H1 (cell line): ENCODE data around the gene CCDC182.

Experiments used
- CEBPB ChIP-seq: IDR thresholded peaks from 2 replicates; pipeline ENCODE4 v1.6.1; 2012; ENCODE audit warnings: low read depth, low read length
- CTCF ChIP-seq, 3 experiments: IDR thresholded peaks; 1 replicate in 2 of 3; 2 replicates in 1 of 3; pipeline versions ENCODE4 v1.5.1 to v1.6.1; 2011; ENCODE audit warnings: low read length in 3 of 3, mild to moderate bottlenecking in 3 of 3, inconsistent platforms in 2 of 3, low read depth in 1 of 3, moderate library complexity in 1 of 3; ENCODE audit not compliant: insufficient read depth in 1 of 3; ENCODE audit errors: control extremely low read depth in 1 of 3
- EP300 ChIP-seq, 2 experiments: IDR thresholded peaks; 1 replicate in 1 of 2; 2 replicates in 1 of 2; pipeline ENCODE4 v1.6.1; 2011 to 2012; ENCODE audit warnings: low read depth in 2 of 2, low read length in 2 of 2, mild to moderate bottlenecking in 2 of 2, borderline replicate concordance in 1 of 2, inconsistent platforms in 1 of 2, moderate library complexity in 1 of 2
- EZH2 ChIP-seq: fragments of 200-600 bp; sonication (generic); IDR thresholded peaks from 2 replicates; pipeline ENCODE4 v1.7.1; 2012; ENCODE audit warnings: low read depth, mild to moderate bottlenecking, moderate library complexity, low read length, inconsistent platforms; ENCODE audit not compliant: severe bottlenecking
- GABPA ChIP-seq: IDR thresholded peaks from 2 replicates; pipeline ENCODE4 v1.6.1; 2011; ENCODE audit warnings: mild to moderate bottlenecking, low read length, moderate library complexity, borderline replicate concordance; ENCODE audit not compliant: insufficient read depth
- JUN ChIP-seq: IDR thresholded peaks from 2 replicates; pipeline ENCODE4 v1.6.1; 2011; ENCODE audit warnings: low read depth, mild to moderate bottlenecking, improper control_type of control experiment, low read length
- POLR2A ChIP-seq, 2 experiments: IDR thresholded peaks; 1 replicate in 1 of 2; 2 replicates in 1 of 2; pipeline ENCODE4 v1.6.1; 2011; ENCODE audit warnings: low read depth in 2 of 2, low read length in 2 of 2, mild to moderate bottlenecking in 2 of 2; ENCODE audit errors: control extremely low read depth in 1 of 2
- POLR2AphosphoS5 ChIP-seq: IDR thresholded peaks from 2 replicates; pipeline ENCODE4 v1.6.1; 2011; ENCODE audit warnings: low read depth, low read length
- SP2 ChIP-seq: IDR thresholded peaks from 2 replicates; pipeline ENCODE4 v1.6.1; 2012; ENCODE audit warnings: mild to moderate bottlenecking, low read length, inconsistent platforms
- TF ChIP-seq, protein P1 (sequence below): IDR thresholded peaks from 2 replicates; pipeline ENCODE4 v1.6.1; 2012; ENCODE audit warnings: inconsistent platforms

- no peak for TF ChIP-seq POLR2A (IDR thresholded peaks at IDR 0.05; ENCODE audit: control extremely low read depth in 1 of 2, low read depth in 2 of 2, low read length in 2 of 2)
- no peak for TF ChIP-seq CTCF (IDR thresholded peaks at IDR 0.05; ENCODE audit: control extremely low read depth in 1 of 3, insufficient read depth in 1 of 3, low read depth in 1 of 3, low read length in 3 of 3)
- no peak for TF ChIP-seq SP2
- TF ChIP-seq, protein P1, sequence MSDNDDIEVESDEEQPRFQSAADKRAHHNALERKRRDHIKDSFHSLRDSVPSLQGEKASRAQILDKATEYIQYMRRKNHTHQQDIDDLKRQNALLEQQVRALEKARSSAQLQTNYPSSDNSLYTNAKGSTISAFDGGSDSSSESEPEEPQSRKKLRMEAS: no peak
- no peak for TF ChIP-seq POLR2AphosphoS5
- no peak for TF ChIP-seq EP300 (IDR thresholded peaks at IDR 0.05; ENCODE audit: borderline replicate concordance in 1 of 2, low read depth in 2 of 2, low read length in 2 of 2)
- TF ChIP-seq GABPA: no peak
- no peak for TF ChIP-seq CEBPB
- TF ChIP-seq JUN: no peak
- no peak for TF ChIP-seq EZH2
These were observed 4.9 kb downstream of the CCDC182 start for GRCh38 chr17:57740235-57740528.
